Neural crest cell (in vitro differentiated cells): ENCODE data around the gene GLB1L2. TPM values are rescaled to one million over a fixed set of nuclear protein-coding genes. Genes with fewer than 3 reads are reported as not detected.

Experiments
- DNase-seq: peaks from one replicate; pipeline ENCODE4 v3.0.0; 2021; ENCODE audit warnings: low read depth, mixed read lengths, low spot score
- H3K27ac Mint-ChIP-seq: one replicate; pipeline ENCODE4 v1.8.0; 2021; ENCODE audit warnings: mild to moderate bottlenecking, mixed read lengths; ENCODE audit not compliant: unreplicated experiment
- H3K27me3 Mint-ChIP-seq: 2 replicates; pipeline ENCODE4 v1.8.0; 2021; ENCODE audit warnings: low read depth, mild to moderate bottlenecking, mixed read lengths
- H3K36me3 Mint-ChIP-seq: 2 replicates; pipeline ENCODE4 v1.8.0; 2021; ENCODE audit warnings: low read depth, mild to moderate bottlenecking, mixed read lengths
- H3K4me1 Mint-ChIP-seq: 2 replicates; pipeline ENCODE4 v1.8.0; 2021; ENCODE audit warnings: mixed read lengths
- H3K4me3 Mint-ChIP-seq: one replicate; pipeline ENCODE4 v1.8.0; 2021; ENCODE audit warnings: mild to moderate bottlenecking, mixed read lengths
- H3K9me3 Mint-ChIP-seq: 2 replicates; pipeline ENCODE4 v1.8.0; 2021; ENCODE audit warnings: mixed read lengths
- total RNA-seq: library from RNA; stranded (reverse); gene quantifications from 2 replicates; pipeline ENCODE4 v1.2.1, GENCODE V29; 2021
- TF ChIP-seq, protein P1 (sequence below): fragments of 200-600 bp; sonication (generic); conservative IDR thresholded peaks from 2 replicates; pipeline ENCODE4 v1.5.0; 2021; ENCODE audit warnings: antibody characterized with exemption, mild to moderate bottlenecking

Gene GLB1L2
- total RNA-seq, 1 donor from 2014 or later = 15.4 TPM

DNA sequence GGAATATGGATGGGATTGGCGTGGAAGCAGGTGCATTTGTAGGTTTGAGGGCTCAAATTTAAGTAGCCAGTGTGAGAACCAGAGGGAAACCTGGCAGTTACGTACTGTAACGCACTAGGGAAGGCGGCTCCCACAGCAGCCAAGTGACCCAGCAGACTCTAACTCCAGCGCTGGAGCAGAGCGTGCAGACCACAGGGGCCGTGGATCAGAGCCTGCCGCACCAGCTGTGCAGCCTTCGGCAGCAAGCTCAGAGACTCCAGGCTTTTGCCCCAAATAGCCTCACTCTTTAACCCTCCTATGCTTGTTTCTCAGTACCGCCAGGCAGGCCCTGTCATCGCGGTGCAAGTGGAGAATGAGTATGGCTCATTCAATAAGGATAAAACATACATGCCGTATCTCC, 43.3 kb upstream of the GLB1L2 start:
- Mint-ChIP-seq H3K4me3 (no peak overlapping the region), H3K9me3 (no peaks in the 10 kb centered on the region), H3K4me1 (peaks cover 14% of the 10 kb centered on the region), H3K27me3 (peaks cover 11% of the 10 kb centered on the region), H3K27ac (no peak overlapping the region), H3K36me3 (no peaks in the 10 kb centered on the region)
- no peak for DNase-seq
- TF ChIP-seq, protein P1, sequence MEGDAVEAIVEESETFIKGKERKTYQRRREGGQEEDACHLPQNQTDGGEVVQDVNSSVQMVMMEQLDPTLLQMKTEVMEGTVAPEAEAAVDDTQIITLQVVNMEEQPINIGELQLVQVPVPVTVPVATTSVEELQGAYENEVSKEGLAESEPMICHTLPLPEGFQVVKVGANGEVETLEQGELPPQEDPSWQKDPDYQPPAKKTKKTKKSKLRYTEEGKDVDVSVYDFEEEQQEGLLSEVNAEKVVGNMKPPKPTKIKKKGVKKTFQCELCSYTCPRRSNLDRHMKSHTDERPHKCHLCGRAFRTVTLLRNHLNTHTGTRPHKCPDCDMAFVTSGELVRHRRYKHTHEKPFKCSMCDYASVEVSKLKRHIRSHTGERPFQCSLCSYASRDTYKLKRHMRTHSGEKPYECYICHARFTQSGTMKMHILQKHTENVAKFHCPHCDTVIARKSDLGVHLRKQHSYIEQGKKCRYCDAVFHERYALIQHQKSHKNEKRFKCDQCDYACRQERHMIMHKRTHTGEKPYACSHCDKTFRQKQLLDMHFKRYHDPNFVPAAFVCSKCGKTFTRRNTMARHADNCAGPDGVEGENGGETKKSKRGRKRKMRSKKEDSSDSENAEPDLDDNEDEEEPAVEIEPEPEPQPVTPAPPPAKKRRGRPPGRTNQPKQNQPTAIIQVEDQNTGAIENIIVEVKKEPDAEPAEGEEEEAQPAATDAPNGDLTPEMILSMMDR = no peak

DNA sequence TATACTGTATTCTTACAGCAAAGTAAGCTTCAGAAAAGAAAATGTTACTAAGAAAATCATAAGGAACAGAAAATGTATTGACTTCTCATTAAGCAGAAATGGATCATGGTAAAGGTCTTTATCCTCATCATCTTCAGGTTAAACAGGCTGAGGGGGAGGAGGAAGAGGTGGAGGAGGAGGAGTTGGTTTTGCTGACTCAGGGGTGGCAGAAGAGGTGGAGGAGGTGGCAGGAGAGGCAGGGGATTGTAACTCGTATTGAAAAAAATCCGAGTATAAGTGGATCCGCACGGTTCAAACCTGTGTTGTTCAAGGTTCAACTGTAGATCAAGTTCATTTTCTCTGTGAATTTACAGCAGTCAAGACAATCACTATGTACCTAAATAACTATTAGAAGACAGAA, 42.6 kb upstream of the GLB1L2 start:
- Mint-ChIP-seq H3K4me3 (no peak overlapping the region), H3K27ac (no peak overlapping the region), H3K36me3 (no peaks in the 10 kb centered on the region), H3K4me1 (peaks cover 14% of the 10 kb centered on the region), H3K9me3 (no peaks in the 10 kb centered on the region), H3K27me3 (peaks cover 11% of the 10 kb centered on the region)
- TF ChIP-seq, protein P1 = no peak
- DNase-seq = no peak

DNA sequence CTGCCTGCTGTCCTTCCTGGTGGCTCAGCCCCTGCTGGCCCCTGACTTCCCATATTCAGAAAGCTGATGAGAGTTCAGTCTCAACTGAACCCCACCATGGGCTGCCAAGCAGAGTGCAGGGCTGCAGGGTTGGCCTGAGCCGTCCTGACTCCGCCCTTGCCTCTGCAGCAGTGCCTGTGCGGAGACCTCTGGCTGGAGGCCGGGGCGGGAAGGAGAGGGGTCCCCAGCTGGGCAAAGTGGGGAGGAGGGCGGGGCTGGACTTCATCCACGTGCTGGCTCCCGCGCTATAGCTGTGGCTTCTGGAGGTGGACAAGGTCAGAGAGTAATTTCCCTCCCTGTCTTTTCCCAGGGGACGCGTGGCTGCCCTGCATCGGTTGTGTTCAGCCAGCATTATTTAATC, 42.0 kb upstream of the GLB1L2 start:
- H3K27me3 Mint-ChIP-seq = peaks cover 11% of the 10 kb centered on the region
- H3K27ac Mint-ChIP-seq = no peak overlapping the region
- H3K4me1 Mint-ChIP-seq = peaks cover 14% of the 10 kb centered on the region
- no peak overlapping the region for H3K4me3 Mint-ChIP-seq
- no peak for DNase-seq
- no peaks in the 10 kb centered on the region for H3K9me3 Mint-ChIP-seq
- TF ChIP-seq, protein P1 = no peak
- no peaks in the 10 kb centered on the region for H3K36me3 Mint-ChIP-seq

DNA sequence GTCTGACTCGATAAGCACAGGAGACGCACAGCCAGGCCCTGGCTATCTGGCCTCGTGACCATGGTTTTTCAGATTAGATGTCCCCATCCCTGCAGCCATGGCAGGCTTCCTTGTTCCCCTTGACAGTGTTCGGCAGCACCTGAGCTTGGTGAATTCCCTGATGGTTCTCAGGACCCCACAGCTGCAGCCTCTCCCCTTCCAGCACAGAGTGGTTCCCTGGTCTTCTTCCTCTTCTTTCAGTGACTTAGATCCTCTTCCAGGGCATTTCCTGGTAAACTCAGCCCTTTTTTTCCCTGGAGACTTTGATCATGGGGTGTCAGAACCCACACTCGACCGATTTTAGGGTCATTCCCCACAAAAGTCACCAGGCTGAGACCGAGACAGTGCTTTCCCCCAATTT, 41.1 kb upstream of the GLB1L2 start:
- no peaks in the 10 kb centered on the region for H3K9me3 Mint-ChIP-seq
- peaks cover 15% of the 10 kb centered on the region for H3K27me3 Mint-ChIP-seq
- peaks cover 14% of the 10 kb centered on the region for H3K4me1 Mint-ChIP-seq
- DNase-seq = no peak
- no peak overlapping the region for H3K4me3 Mint-ChIP-seq
- H3K36me3 Mint-ChIP-seq = no peaks in the 10 kb centered on the region
- TF ChIP-seq, protein P1 = no peak
- H3K27ac Mint-ChIP-seq = peak overlapping the region; percentile 13

DNA sequence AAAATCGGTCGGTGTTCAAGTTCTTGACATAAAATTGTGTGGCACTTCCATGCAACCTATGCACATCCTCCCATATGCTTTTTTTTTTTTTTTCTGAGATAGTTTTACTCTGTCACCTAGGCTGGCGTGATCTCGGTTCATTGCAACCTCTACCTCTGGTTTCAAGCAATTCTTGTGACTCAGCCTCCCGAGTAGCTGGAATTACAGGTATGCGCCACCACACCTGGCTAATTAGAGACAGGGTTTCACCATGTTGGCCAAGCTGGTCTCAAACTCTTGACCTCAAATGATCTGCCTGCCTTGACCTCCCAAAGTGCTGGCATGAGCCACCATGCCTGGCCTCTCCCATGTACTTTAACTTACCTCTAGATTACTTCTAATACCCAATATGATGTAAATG, 40.6 kb upstream of the GLB1L2 start:
- no peak overlapping the region for H3K27ac Mint-ChIP-seq
- H3K4me1 Mint-ChIP-seq = peaks cover 14% of the 10 kb centered on the region
- H3K4me3 Mint-ChIP-seq = no peak overlapping the region
- no peaks in the 10 kb centered on the region for H3K36me3 Mint-ChIP-seq
- no peak for DNase-seq
- peaks cover 15% of the 10 kb centered on the region for H3K27me3 Mint-ChIP-seq
- H3K9me3 Mint-ChIP-seq = no peaks in the 10 kb centered on the region
- TF ChIP-seq, protein P1 = no peak

DNA sequence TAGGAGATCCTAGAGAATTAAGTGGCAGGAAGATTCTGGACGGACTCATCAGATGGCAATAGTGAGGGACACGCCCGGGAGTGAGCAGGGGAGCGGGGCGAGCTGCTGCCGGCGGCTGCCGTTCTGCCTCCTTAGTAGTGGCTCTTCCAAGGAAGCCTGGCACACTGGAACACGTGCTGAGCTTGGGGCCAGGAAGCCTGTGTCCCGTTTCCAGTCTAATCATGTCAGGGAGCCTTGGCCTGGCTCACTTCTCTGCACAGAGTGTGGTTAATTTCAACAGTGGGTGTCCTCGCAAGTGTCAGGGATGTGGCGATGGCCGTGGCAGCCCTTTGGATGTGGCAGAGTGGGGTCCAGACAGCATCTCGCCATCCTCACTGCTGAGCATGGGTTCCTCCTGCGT, 39.1 kb upstream of the GLB1L2 start:
- Mint-ChIP-seq H3K4me3 (no peak overlapping the region), H3K27ac (no peak overlapping the region), H3K4me1 (peaks cover 14% of the 10 kb centered on the region), H3K27me3 (peaks cover 15% of the 10 kb centered on the region), H3K36me3 (no peaks in the 10 kb centered on the region), H3K9me3 (no peaks in the 10 kb centered on the region)
- DNase-seq = no peak
- TF ChIP-seq, protein P1 = no peak
